HepG2 (cell line): ENCODE results near the gene AHCY. TPM values are rescaled to one million over a fixed set of nuclear protein-coding genes. Genes with fewer than 3 reads are reported as not detected.

Experiments used
- FOXO1 ChIP-seq: sonication (generic); formaldehyde crosslinking; IDR thresholded peaks from 2 replicates; pipeline ENCODE4 v1.4.0; 2020; ENCODE audit warnings: missing genetic modification reagents
- KLF16 ChIP-seq, 2 experiments: sonication (generic) in 1 of 2; formaldehyde crosslinking in 1 of 2; IDR thresholded peaks; 2 replicates each; pipeline versions ENCODE4 v1.6.1 to v1.8.0; 2016 to 2023; ENCODE audit warnings: missing genetic modification reagents in 2 of 2, missing compliant biosample characterization in 1 of 2
- MED1 ChIP-seq: sonication (generic); formaldehyde crosslinking; IDR thresholded peaks from 2 replicates; pipeline ENCODE4 v1.4.0; 2020; ENCODE audit warnings: missing genetic modification reagents
- NR2F1 ChIP-seq, 2 experiments: fragments of 450-650 bp in 1 of 2; formaldehyde crosslinking in 1 of 2; IDR thresholded peaks; 2 replicates each; pipeline versions ENCODE4 v1.5.0 to v1.6.1; 2016 to 2020; ENCODE audit warnings: mild to moderate bottlenecking in 1 of 2, missing compliant biosample characterization in 1 of 2, missing genetic modification reagents in 1 of 2, moderate library complexity in 1 of 2
- SYNCRIP ChIP-seq: fragments of 200-400 bp; formaldehyde crosslinking; IDR thresholded peaks from 2 replicates; pipeline ENCODE4 v1.6.1; 2018; ENCODE audit warnings: mild to moderate bottlenecking, low read depth, low read length; ENCODE audit not compliant: insufficient read depth
- TMF1 ChIP-seq: sonication (generic); formaldehyde crosslinking; IDR thresholded peaks from 2 replicates; pipeline ENCODE4 v1.8.1; 2022; ENCODE audit warnings: low read depth, missing genetic modification reagents
- ZKSCAN1 ChIP-seq: fragments of 150-350 bp; IDR thresholded peaks from 2 replicates; pipeline ENCODE4 v1.6.1; 2014; ENCODE audit warnings: low read length
- ZNF12 ChIP-seq: sonication (generic); formaldehyde crosslinking; IDR thresholded peaks from 2 replicates; pipeline ENCODE4 v1.5.0; 2020; ENCODE audit warnings: missing genetic modification reagents
- ZNF33A ChIP-seq: sonication (generic); formaldehyde crosslinking; IDR thresholded peaks from 2 replicates; pipeline ENCODE4 v1.5.1; 2020; ENCODE audit warnings: missing genetic modification reagents, mild to moderate bottlenecking, moderate library complexity, borderline replicate concordance
- ZNF629 ChIP-seq: sonication (generic); formaldehyde crosslinking; conservative IDR thresholded peaks from 2 replicates; pipeline ENCODE4 v1.5.0; 2020; ENCODE audit warnings: missing genetic modification reagents
- ZNF781 ChIP-seq: sonication (generic); formaldehyde crosslinking; IDR thresholded peaks from 2 replicates; pipeline ENCODE4 v1.5.1; 2020; ENCODE audit warnings: borderline replicate concordance, mild to moderate bottlenecking, missing genetic modification reagents; ENCODE audit errors: not compliant biosample characterization
- ZNF891 ChIP-seq: sonication (generic); formaldehyde crosslinking; IDR thresholded peaks from 2 replicates; pipeline ENCODE4 v1.5.0; 2020; ENCODE audit warnings: mild to moderate bottlenecking, missing genetic modification reagents
- polyA plus RNA-seq, 8 experiments: library from polyadenylated mRNA; depleted of rRNA in 3 of 8; stranded (reverse) in 7 of 8; unstranded in 1 of 8; fragments of >200 nt; fragmentation: Illumina TruSeq in 4 of 8; extraction: Trizol in 4 of 8; gene quantifications; 2 replicates each; pipeline versions ENCODE4 v1.2.1 to v1.2.3, GENCODE V29; 2011 to 2016; ENCODE audit warnings: low read depth in 4 of 8, missing spikeins in 1 of 8, mixed read lengths in 1 of 8; ENCODE audit not compliant: insufficient read depth in 1 of 8
- total RNA-seq, 5 experiments: library from RNA; depleted of rRNA; stranded (reverse); fragments of >200 nt; fragmentation: Illumina TruSeq; extraction: Trizol; gene quantifications; 2 replicates each; pipeline ENCODE4 v1.2.3, GENCODE V29; 2016; ENCODE audit warnings: low read depth in 1 of 5
- TF ChIP-seq, protein P1 (sequence below): IDR thresholded peaks from 2 replicates; pipeline ENCODE4 v1.6.1; 2012; ENCODE audit warnings: low read length, improper control_type of control experiment
- TF ChIP-seq, protein P2 (sequence below), 2 experiments: sonication (generic) in 1 of 2; formaldehyde crosslinking in 1 of 2; IDR thresholded peaks; 2 replicates each; pipeline versions ENCODE4 v1.5.1 to v1.6.1; 2011 to 2020; ENCODE audit warnings: borderline replicate concordance in 1 of 2, low read depth in 1 of 2, low read length in 1 of 2, mild to moderate bottlenecking in 1 of 2, missing genetic modification reagents in 1 of 2, moderate library complexity in 1 of 2
- TF ChIP-seq, protein P3 (sequence below): sonication (generic); formaldehyde crosslinking; IDR thresholded peaks from 2 replicates; pipeline ENCODE4 v1.8.1; 2022; ENCODE audit warnings: low read depth, mild to moderate bottlenecking, missing genetic modification reagents
- TF ChIP-seq, protein P4 (sequence below): sonication (generic); formaldehyde crosslinking; IDR thresholded peaks from 2 replicates; pipeline ENCODE4 v1.4.0; 2020; ENCODE audit warnings: missing genetic modification reagents; ENCODE audit errors: not compliant biosample characterization

Gene AHCY
- total and polyA plus RNA-seq, 2 of the 13 experiments (the other 11 are each of a cell fraction or from before 2014, with no cell fraction given) = 407 to 419 TPM

DNA sequence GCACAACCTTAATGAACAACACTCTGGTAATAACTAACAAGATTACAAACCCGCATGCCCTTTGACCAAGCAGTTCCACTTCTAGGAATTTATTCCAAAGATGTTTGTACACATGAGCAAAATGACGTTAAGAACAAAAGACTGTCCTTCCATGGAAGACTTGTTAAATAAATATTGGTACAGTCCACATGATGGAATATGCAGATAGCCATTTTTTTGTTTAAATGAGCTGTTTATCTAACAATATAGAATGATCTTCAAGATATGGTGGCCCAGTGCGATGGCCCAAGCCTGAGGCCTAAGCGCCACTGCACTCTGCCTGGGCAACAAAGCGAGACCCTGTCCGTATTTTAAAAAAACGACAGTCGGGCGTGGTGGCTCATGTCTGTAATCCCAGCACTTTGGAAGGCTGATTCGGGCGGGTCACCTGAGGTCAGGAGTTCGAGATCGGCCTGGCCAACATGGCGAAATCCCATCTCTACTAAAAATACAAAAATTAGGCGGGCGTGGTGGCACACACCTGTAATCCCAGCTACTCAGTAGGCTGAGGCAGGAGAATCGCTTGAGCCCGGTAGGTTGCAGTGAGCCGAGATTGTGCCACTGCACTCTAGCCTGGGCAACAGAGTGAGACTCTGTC lies 7.4 kb upstream of the AHCY start (continued):
- TF ChIP-seq SYNCRIP (no peak), ZNF629 (CRISPR knock-in tag) (0 out of 2 replicates have a peak, but pooled peaks have one; percentile 43), TMF1 (CRISPR knock-in tag) (no peak; the same call in 1 of the 2 replicates), MED1 (CRISPR knock-in tag) (peak; percentile 67), ZNF12 (CRISPR knock-in tag) (0 out of 2 replicates have a peak, but pooled peaks have one; percentile 16), ZNF33A (CRISPR knock-in tag) (peak; percentile 46; the same call in 1 of the 2 replicates), ZKSCAN1 (no peak), ZNF781 (CRISPR knock-in tag) (peak; percentile 1), NR2F1 (CRISPR knock-in tag; IDR thresholded peaks at IDR 0.05) (peak; percentile 4 to 85), FOXO1 (CRISPR knock-in tag) (peak; percentile 78), KLF16 (CRISPR knock-in tag; IDR thresholded peaks at IDR 0.05) (peak in 1 of 2 experiments; percentile 83; a peak in 1 of 4 replicates), ZNF891 (CRISPR knock-in tag) (0 out of 2 replicates have a peak, but pooled peaks have one; percentile 8)
- TF ChIP-seq, protein P1, sequence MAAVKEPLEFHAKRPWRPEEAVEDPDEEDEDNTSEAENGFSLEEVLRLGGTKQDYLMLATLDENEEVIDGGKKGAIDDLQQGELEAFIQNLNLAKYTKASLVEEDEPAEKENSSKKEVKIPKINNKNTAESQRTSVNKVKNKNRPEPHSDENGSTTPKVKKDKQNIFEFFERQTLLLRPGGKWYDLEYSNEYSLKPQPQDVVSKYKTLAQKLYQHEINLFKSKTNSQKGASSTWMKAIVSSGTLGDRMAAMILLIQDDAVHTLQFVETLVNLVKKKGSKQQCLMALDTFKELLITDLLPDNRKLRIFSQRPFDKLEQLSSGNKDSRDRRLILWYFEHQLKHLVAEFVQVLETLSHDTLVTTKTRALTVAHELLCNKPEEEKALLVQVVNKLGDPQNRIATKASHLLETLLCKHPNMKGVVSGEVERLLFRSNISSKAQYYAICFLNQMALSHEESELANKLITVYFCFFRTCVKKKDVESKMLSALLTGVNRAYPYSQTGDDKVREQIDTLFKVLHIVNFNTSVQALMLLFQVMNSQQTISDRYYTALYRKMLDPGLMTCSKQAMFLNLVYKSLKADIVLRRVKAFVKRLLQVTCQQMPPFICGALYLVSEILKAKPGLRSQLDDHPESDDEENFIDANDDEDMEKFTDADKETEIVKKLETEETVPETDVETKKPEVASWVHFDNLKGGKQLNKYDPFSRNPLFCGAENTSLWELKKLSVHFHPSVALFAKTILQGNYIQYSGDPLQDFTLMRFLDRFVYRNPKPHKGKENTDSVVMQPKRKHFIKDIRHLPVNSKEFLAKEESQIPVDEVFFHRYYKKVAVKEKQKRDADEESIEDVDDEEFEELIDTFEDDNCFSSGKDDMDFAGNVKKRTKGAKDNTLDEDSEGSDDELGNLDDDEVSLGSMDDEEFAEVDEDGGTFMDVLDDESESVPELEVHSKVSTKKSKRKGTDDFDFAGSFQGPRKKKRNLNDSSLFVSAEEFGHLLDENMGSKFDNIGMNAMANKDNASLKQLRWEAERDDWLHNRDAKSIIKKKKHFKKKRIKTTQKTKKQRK = no peak
- TF ChIP-seq, protein P2, sequence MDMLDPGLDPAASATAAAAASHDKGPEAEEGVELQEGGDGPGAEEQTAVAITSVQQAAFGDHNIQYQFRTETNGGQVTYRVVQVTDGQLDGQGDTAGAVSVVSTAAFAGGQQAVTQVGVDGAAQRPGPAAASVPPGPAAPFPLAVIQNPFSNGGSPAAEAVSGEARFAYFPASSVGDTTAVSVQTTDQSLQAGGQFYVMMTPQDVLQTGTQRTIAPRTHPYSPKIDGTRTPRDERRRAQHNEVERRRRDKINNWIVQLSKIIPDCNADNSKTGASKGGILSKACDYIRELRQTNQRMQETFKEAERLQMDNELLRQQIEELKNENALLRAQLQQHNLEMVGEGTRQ (IDR thresholded peaks at IDR 0.05; ENCODE audit: low read depth, low read length) = no peak
- TF ChIP-seq, protein P2 (CRISPR knock-in tag; IDR thresholded peaks at IDR 0.05; ENCODE audit: borderline replicate concordance) = peak; percentile 9; the same call in 1 of the 2 replicates
- TF ChIP-seq, protein P3, sequence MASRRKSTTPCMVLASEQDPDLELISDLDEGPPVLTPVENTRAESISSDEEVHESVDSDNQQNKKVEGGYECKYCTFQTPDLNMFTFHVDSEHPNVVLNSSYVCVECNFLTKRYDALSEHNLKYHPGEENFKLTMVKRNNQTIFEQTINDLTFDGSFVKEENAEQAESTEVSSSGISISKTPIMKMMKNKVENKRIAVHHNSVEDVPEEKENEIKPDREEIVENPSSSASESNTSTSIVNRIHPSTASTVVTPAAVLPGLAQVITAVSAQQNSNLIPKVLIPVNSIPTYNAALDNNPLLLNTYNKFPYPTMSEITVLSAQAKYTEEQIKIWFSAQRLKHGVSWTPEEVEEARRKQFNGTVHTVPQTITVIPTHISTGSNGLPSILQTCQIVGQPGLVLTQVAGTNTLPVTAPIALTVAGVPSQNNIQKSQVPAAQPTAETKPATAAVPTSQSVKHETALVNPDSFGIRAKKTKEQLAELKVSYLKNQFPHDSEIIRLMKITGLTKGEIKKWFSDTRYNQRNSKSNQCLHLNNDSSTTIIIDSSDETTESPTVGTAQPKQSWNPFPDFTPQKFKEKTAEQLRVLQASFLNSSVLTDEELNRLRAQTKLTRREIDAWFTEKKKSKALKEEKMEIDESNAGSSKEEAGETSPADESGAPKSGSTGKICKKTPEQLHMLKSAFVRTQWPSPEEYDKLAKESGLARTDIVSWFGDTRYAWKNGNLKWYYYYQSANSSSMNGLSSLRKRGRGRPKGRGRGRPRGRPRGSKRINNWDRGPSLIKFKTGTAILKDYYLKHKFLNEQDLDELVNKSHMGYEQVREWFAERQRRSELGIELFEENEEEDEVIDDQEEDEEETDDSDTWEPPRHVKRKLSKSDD (CRISPR knock-in tag) = no peak
- TF ChIP-seq, protein P4, sequence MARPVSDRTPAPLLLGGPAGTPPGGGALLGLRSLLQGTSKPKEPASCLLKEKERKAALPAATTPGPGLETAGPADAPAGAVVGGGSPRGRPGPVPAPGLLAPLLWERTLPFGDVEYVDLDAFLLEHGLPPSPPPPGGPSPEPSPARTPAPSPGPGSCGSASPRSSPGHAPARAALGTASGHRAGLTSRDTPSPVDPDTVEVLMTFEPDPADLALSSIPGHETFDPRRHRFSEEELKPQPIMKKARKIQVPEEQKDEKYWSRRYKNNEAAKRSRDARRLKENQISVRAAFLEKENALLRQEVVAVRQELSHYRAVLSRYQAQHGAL (CRISPR knock-in tag) = no peak
